GM12872 (cell line): ENCODE results near the gene CNGA3.

Experiments used
- TF ChIP-seq, protein P1 (sequence below): IDR thresholded peaks from 3 replicates; pipeline ENCODE4 v1.5.1; 2011; ENCODE audit warnings: low read depth, mild to moderate bottlenecking, low read length, moderate library complexity; ENCODE audit not compliant: insufficient read depth

CNGA3 gene

GRCh38 chr2:98378901-98379300 lies 32.6 kb downstream of the CNGA3 start:
- TF ChIP-seq, protein P1, sequence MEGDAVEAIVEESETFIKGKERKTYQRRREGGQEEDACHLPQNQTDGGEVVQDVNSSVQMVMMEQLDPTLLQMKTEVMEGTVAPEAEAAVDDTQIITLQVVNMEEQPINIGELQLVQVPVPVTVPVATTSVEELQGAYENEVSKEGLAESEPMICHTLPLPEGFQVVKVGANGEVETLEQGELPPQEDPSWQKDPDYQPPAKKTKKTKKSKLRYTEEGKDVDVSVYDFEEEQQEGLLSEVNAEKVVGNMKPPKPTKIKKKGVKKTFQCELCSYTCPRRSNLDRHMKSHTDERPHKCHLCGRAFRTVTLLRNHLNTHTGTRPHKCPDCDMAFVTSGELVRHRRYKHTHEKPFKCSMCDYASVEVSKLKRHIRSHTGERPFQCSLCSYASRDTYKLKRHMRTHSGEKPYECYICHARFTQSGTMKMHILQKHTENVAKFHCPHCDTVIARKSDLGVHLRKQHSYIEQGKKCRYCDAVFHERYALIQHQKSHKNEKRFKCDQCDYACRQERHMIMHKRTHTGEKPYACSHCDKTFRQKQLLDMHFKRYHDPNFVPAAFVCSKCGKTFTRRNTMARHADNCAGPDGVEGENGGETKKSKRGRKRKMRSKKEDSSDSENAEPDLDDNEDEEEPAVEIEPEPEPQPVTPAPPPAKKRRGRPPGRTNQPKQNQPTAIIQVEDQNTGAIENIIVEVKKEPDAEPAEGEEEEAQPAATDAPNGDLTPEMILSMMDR, result no peak

- TF ChIP-seq, protein P1, result no peak
These were observed 33.3 kb downstream of the CNGA3 start for GRCh38 chr2:98379311-98380202.

GRCh38 chr2:98380203-98380535 lies 33.9 kb downstream of the CNGA3 start:
- TF ChIP-seq, protein P1, result no peak

DNA sequence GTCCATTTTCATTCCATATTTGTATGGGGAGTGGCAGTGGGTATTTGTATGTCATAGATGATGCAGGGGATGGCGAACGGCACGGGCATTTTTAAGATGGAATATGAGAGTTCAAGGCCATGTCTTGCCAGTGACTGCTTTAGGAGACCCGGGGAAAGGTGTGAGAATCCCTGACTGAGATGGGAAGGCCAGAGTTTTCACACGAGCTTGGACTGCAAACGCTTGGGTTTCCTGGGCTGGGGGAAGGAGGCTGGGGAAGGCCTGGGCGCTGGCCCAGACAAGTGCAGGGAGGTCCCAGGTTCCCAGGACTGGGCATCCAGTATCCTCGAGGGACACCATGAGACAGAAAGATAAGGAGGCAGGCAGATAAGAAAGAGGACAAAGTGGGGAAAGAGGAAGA lies 35.2 kb downstream of the CNGA3 start:
- TF ChIP-seq, protein P1, result no peak

DNA sequence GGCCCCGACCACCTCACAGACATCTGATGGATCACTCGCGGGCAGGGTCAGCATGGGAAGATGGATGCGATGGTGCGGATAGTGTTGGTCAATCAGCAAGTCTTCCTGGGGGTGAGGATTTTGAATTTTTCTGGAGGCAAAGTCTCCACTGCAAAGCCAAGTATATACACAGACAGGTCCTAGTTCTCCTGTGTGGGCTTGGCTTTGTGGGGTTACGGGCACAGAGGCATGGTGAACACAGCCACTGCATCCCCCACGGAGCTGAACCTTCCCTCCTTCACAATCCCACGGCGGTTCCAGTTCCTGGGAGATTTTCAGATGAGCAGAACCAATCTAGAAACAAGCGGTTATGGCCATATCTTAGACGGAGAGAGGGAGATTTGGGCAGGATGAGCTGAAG lies 35.8 kb downstream of the CNGA3 start:
- TF ChIP-seq, protein P1, result no peak

- TF ChIP-seq, protein P1, result no peak
These were observed 36.5 kb downstream of the CNGA3 start for GRCh38 chr2:98382739-98383138.

- TF ChIP-seq, protein P1, result no peak
These were observed 36.9 kb downstream of the CNGA3 start for GRCh38 chr2:98383166-98383565.
